Measurements from ENCODE around the gene GAB2. TPM values are rescaled to one million over a fixed set of nuclear protein-coding genes. Genes with fewer than 3 reads are reported as not detected.

Gene GAB2
- total and polyA plus RNA-seq, 2 of the 13 experiments (the other 11 are each of a cell fraction or from before 2014, with no cell fraction given): 4.1 to 8.6 TPM

GRCh38 chr11:78219493-78220217 is 198.0 kb downstream of the GAB2 start (continued):
- TF ChIP-seq, protein P1, sequence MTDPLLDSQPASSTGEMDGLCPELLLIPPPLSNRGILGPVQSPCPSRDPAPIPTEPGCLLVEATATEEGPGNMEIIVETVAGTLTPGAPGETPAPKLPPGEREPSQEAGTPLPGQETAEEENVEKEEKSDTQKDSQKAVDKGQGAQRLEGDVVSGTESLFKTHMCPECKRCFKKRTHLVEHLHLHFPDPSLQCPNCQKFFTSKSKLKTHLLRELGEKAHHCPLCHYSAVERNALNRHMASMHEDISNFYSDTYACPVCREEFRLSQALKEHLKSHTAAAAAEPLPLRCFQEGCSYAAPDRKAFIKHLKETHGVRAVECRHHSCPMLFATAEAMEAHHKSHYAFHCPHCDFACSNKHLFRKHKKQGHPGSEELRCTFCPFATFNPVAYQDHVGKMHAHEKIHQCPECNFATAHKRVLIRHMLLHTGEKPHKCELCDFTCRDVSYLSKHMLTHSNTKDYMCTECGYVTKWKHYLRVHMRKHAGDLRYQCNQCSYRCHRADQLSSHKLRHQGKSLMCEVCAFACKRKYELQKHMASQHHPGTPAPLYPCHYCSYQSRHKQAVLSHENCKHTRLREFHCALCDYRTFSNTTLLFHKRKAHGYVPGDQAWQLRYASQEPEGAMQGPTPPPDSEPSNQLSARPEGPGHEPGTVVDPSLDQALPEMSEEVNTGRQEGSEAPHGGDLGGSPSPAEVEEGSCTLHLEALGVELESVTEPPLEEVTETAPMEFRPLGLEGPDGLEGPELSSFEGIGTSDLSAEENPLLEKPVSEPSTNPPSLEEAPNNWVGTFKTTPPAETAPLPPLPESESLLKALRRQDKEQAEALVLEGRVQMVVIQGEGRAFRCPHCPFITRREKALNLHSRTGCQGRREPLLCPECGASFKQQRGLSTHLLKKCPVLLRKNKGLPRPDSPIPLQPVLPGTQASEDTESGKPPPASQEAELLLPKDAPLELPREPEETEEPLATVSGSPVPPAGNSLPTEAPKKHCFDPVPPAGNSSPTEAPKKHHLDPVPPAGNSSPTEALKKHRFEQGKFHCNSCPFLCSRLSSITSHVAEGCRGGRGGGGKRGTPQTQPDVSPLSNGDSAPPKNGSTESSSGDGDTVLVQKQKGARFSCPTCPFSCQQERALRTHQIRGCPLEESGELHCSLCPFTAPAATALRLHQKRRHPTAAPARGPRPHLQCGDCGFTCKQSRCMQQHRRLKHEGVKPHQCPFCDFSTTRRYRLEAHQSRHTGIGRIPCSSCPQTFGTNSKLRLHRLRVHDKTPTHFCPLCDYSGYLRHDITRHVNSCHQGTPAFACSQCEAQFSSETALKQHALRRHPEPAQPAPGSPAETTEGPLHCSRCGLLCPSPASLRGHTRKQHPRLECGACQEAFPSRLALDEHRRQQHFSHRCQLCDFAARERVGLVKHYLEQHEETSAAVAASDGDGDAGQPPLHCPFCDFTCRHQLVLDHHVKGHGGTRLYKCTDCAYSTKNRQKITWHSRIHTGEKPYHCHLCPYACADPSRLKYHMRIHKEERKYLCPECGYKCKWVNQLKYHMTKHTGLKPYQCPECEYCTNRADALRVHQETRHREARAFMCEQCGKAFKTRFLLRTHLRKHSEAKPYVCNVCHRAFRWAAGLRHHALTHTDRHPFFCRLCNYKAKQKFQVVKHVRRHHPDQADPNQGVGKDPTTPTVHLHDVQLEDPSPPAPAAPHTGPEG (CRISPR knock-in tag; IDR thresholded peaks at IDR 0.05): no peak
- no peak for TF ChIP-seq CSRNP1 (CRISPR knock-in tag; IDR thresholded peaks at IDR 0.05)
